ENCODE measurements around the gene KDM1A.

Gene KDM1A

DNA sequence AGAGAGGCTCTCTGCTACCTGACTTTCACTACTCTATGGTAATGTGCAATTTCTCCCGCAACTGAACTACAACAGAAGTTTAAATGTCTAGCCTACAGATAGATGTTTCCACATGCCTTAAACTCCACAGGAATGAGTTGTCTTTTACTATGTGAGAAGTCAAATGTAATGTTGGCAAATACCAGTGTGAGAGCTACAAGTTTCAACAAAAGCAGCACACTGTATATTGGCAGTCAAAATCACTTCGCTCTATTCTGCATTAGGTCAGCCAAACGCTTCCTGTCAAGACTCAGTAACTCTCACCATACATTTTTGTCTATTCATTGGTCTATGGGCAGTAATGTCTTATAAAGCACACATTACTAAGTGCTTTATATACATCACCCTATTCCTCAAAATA, 107.5 kb downstream of the KDM1A start:
- Histone ChIP-seq H3K27ac (no peak overlapping the region), H4K20me1 (ENCODE audit: insufficient read depth) (no peaks in the 10 kb centered on the region), H3K36me3 (ENCODE audit: insufficient read depth) (no peaks in the 10 kb centered on the region), H3K79me2 (ENCODE audit: insufficient read depth, low read depth) (0 out of 2 replicates have a peak, but pooled peaks cover 5% of the 10 kb centered on the region), H3K27me3 (ENCODE audit: insufficient read depth, low read depth) (no peaks in the 10 kb centered on the region), H3K9ac (no peak overlapping the region), H3K4me1 (ENCODE audit: low read depth, poor library complexity, severe bottlenecking) (peaks cover 18% of the 10 kb centered on the region), H2AFZ (ENCODE audit: low read depth) (no peak overlapping the region), H3K4me2 (no peak overlapping the region), H3K4me3 (IDR thresholded peaks at IDR 0.05; ENCODE audit: insufficient read depth, low read depth, low read length) (no peak overlapping the region)
- TF ChIP-seq CTCF (conservative IDR thresholded peaks at IDR 0.05; ENCODE audit: low read depth, low read length), result no peak

DNA sequence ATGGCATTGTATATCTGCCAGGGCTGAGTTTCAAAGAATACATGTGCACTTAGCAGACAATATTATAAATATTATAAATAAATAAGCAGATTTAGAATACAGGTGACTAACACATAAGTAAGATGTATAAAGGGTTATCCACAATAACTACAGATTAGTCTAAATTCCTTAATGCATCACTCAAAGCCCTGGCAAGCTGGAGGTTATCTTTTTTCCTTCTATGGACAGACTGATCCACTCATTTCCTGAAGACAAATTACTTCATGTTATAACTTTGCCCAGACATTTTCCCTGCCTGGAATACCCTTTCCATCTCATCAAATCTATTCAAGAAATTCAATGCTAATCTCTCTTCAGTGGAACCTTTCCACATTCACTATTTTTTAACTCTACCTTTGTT, 110.6 kb downstream of the KDM1A start:
- H3K79me2 ChIP-seq (ENCODE audit: insufficient read depth, low read depth), result no peaks in the 10 kb centered on the region

GRCh38 chr1:23132033-23132432, 112.8 kb downstream of the KDM1A start:
- H3K4me2 ChIP-seq, result no peak overlapping the region
- no peak for TF ChIP-seq CTCF (conservative IDR thresholded peaks at IDR 0.05; ENCODE audit: low read depth, low read length)
- no peaks in the 10 kb centered on the region for H3K36me3 ChIP-seq (ENCODE audit: insufficient read depth)
- H3K9ac ChIP-seq, result no peak overlapping the region
- H3K4me3 ChIP-seq (IDR thresholded peaks at IDR 0.05; ENCODE audit: insufficient read depth, low read depth, low read length), result no peak overlapping the region
- H4K20me1 ChIP-seq (ENCODE audit: insufficient read depth), result no peaks in the 10 kb centered on the region
- H3K79me2 ChIP-seq (ENCODE audit: insufficient read depth, low read depth), result no peaks in the 10 kb centered on the region
- H3K4me1 ChIP-seq (ENCODE audit: low read depth, poor library complexity, severe bottlenecking), result no peaks in the 10 kb centered on the region
- no peak overlapping the region for H3K27ac ChIP-seq
- no peaks in the 10 kb centered on the region for H3K27me3 ChIP-seq (ENCODE audit: insufficient read depth, low read depth)
- H2AFZ ChIP-seq (ENCODE audit: low read depth), result no peak overlapping the region

More for the DNA sequence above, 110.6 kb downstream of the KDM1A start:
- Histone ChIP-seq H3K4me3 (IDR thresholded peaks at IDR 0.05; ENCODE audit: insufficient read depth, low read depth, low read length) (no peak overlapping the region), H4K20me1 (ENCODE audit: insufficient read depth) (no peaks in the 10 kb centered on the region), H3K27me3 (ENCODE audit: insufficient read depth, low read depth) (no peaks in the 10 kb centered on the region), H3K27ac (no peak overlapping the region), H3K4me1 (ENCODE audit: low read depth, poor library complexity, severe bottlenecking) (peaks cover 13% of the 10 kb centered on the region), H3K9ac (no peak overlapping the region), H3K4me2 (no peak overlapping the region), H3K36me3 (ENCODE audit: insufficient read depth) (no peaks in the 10 kb centered on the region), H2AFZ (ENCODE audit: low read depth) (no peak overlapping the region)
- no peak for TF ChIP-seq CTCF (conservative IDR thresholded peaks at IDR 0.05; ENCODE audit: low read depth, low read length)

Measured in KMS-11 (cell line).